Ectodermal cell (in vitro differentiated cells): ENCODE data around the gene AP4M1.

Source experiments
- H3K27ac ChIP-seq: 2 replicates; pipeline ENCODE4 v1.7.0; 2013; ENCODE audit warnings: mild to moderate bottlenecking, low read depth, low read length; ENCODE audit not compliant: insufficient read depth, poor library complexity, severe bottlenecking
- H3K27me3 ChIP-seq: 2 replicates; pipeline ENCODE4 v1.7.0; 2013; ENCODE audit warnings: mild to moderate bottlenecking, low read length; ENCODE audit not compliant: insufficient read depth, control insufficient read depth, poor library complexity, severe bottlenecking
- H3K36me3 ChIP-seq: one replicate; pipeline ENCODE4 v1.7.0; 2013; ENCODE audit warnings: low read length; ENCODE audit not compliant: control insufficient read depth, insufficient read depth
- H3K4me1 ChIP-seq: one replicate; pipeline ENCODE4 v1.7.0; 2013; ENCODE audit warnings: low read length; ENCODE audit not compliant: control insufficient read depth, insufficient read depth
- H3K4me3 ChIP-seq: 2 replicates; pipeline ENCODE4 v1.7.0; 2013; ENCODE audit warnings: low read depth, low read length, control low read depth; ENCODE audit not compliant: insufficient read depth
- H3K9me3 ChIP-seq: 2 replicates; pipeline ENCODE4 v1.7.0; 2013; ENCODE audit warnings: mild to moderate bottlenecking, low read length, moderate library complexity; ENCODE audit not compliant: control insufficient read depth
- WGBS, 2 experiments: methylation state at CpG; one replicate each; pipeline ENCODE4 v1.1.7; 2013; ENCODE audit warnings: missing lambda C conversion rate in 2 of 2; 5-methylcytosine and 5-hydroxymethylcytosine counted together

The AP4M1 gene

GRCh38 chr7:100107890-100108289 is 6.4 kb downstream of the AP4M1 start:
- no peak overlapping the region for H3K27ac ChIP-seq
- no peaks in the 10 kb centered on the region for H3K9me3 ChIP-seq
- no peak overlapping the region for H3K4me3 ChIP-seq
- no peaks in the 10 kb centered on the region for H3K4me1 ChIP-seq
- peaks cover 54% of the 10 kb centered on the region for H3K36me3 ChIP-seq
- 94 to 96% methylated on average over 11 of the region's 11 CpGs for WGBS, 2 experiments
- H3K27me3 ChIP-seq = no peaks in the 10 kb centered on the region

- no peak overlapping the region for H3K27ac ChIP-seq
- H3K4me3 ChIP-seq = no peak overlapping the region
- H3K4me1 ChIP-seq = no peaks in the 10 kb centered on the region
- WGBS, 2 experiments = 85 to 86% methylated on average over 12 of the region's 12 CpGs
- peaks cover 66% of the 10 kb centered on the region for H3K36me3 ChIP-seq
- no peaks in the 10 kb centered on the region for H3K9me3 ChIP-seq
- H3K27me3 ChIP-seq = no peaks in the 10 kb centered on the region
Measured at GRCh38 chr7:100109521-100110163, 8.2 kb downstream of the AP4M1 start.

GRCh38 chr7:100111156-100111555 is 9.7 kb downstream of the AP4M1 start:
- Histone ChIP-seq H3K9me3 (no peaks in the 10 kb centered on the region), H3K27me3 (no peaks in the 10 kb centered on the region), H3K4me3 (no peak overlapping the region), H3K27ac (no peak overlapping the region), H3K4me1 (no peaks in the 10 kb centered on the region), H3K36me3 (peaks cover 53% of the 10 kb centered on the region)
- WGBS, 2 experiments = 95 to 96% methylated on average over 7 of the region's 7 CpGs

- 94 to 96% methylated on average over 13 of the region's 13 CpGs for WGBS, 2 experiments
- Histone ChIP-seq H3K27me3 (no peaks in the 10 kb centered on the region), H3K36me3 (peaks cover 52% of the 10 kb centered on the region), H3K4me1 (no peaks in the 10 kb centered on the region), H3K4me3 (no peak overlapping the region), H3K27ac (no peak overlapping the region), H3K9me3 (no peaks in the 10 kb centered on the region)
Measured at GRCh38 chr7:100111914-100112313, 10.5 kb downstream of the AP4M1 start.

GRCh38 chr7:100115026-100115425 is 13.6 kb downstream of the AP4M1 start:
- Histone ChIP-seq H3K36me3 (peaks cover 28% of the 10 kb centered on the region), H3K4me1 (no peaks in the 10 kb centered on the region), H3K27me3 (no peaks in the 10 kb centered on the region), H3K27ac (no peak overlapping the region), H3K4me3 (no peak overlapping the region), H3K9me3 (no peaks in the 10 kb centered on the region)
- WGBS, 2 experiments = 92 to 95% methylated on average over 7 of the region's 7 CpGs

GRCh38 chr7:100118388-100119071 is 17.1 kb downstream of the AP4M1 start:
- no peaks in the 10 kb centered on the region for H3K27me3 ChIP-seq
- peaks cover 3% of the 10 kb centered on the region for H3K4me1 ChIP-seq
- no peak overlapping the region for H3K27ac ChIP-seq
- H3K36me3 ChIP-seq = peaks cover 7% of the 10 kb centered on the region
- H3K9me3 ChIP-seq = no peaks in the 10 kb centered on the region
- 20 to 21% methylated on average over 18 of the region's 18 CpGs for WGBS, 2 experiments
- H3K4me3 ChIP-seq = peak overlapping the region; percentile 83

- peaks cover 3% of the 10 kb centered on the region for H3K4me1 ChIP-seq
- H3K4me3 ChIP-seq = peak within 1 kb of the TSS; percentile 83
- 1% methylated on average over 48 of the region's 49 CpGs for WGBS, 2 experiments
- H3K27me3 ChIP-seq = no peaks in the 10 kb centered on the region
- peak within 1 kb of the TSS; percentile 99 for H3K27ac ChIP-seq
- H3K9me3 ChIP-seq = no peaks in the 10 kb centered on the region
- no peaks in the 10 kb centered on the region for H3K36me3 ChIP-seq
Measured at GRCh38 chr7:100119072-100119969, 17.9 kb downstream of the AP4M1 start, which contains the start of the genes CNPY4 and TAF6. Gene CNPY4, plus strand, starts transcription at chr7:100119634. Its CDS starts 111 bp downstream, at chr7:100119745. Gene TAF6, minus strand, starts transcription at chr7:100119358. Its CDS starts 5,149 bp downstream, at chr7:100114209.

GRCh38 chr7:100119970-100120732 is 18.7 kb downstream of the AP4M1 start:
- 13 to 16% methylated on average over 19 of the region's 19 CpGs for WGBS, 2 experiments
- Histone ChIP-seq H3K27me3 (no peaks in the 10 kb centered on the region), H3K4me1 (peaks cover 3% of the 10 kb centered on the region), H3K9me3 (no peaks in the 10 kb centered on the region), H3K4me3 (peak overlapping the region; percentile 83), H3K27ac (peak overlapping the region; percentile 99), H3K36me3 (no peaks in the 10 kb centered on the region)

- Histone ChIP-seq H3K4me3 (peak overlapping the region; percentile 83), H3K9me3 (no peaks in the 10 kb centered on the region), H3K36me3 (no peaks in the 10 kb centered on the region), H3K27ac (no peak overlapping the region), H3K27me3 (no peaks in the 10 kb centered on the region), H3K4me1 (peaks cover 3% of the 10 kb centered on the region)
- WGBS, 2 experiments = 49 to 58% methylated on average over 1 of the region's 1 CpG
Measured at GRCh38 chr7:100120733-100121036, 19.2 kb downstream of the AP4M1 start.
